ENCODE measurements around the gene PCDH12. TPM values are rescaled to one million over a fixed set of nuclear protein-coding genes. Genes with fewer than 3 reads are reported as not detected.

Gene PCDH12
- total RNA-seq, 1 experiment from 2014 or later = 0.75 TPM

- DNase-seq (ENCODE audit: low spot score) = no peak
- Histone ChIP-seq H3K27me3 (replicated peaks; ENCODE audit: insufficient read depth, low read depth, low read length, poor library complexity) (no peaks in the 10 kb centered on the region), H3K9me3 (ENCODE audit: low read depth, low read length, poor library complexity, severe bottlenecking) (no peaks in the 10 kb centered on the region), H3K27ac (ENCODE audit: low read depth, low read length, poor library complexity, severe bottlenecking) (no peak overlapping the region), H3K4me1 (ENCODE audit: insufficient read depth, low read length, poor library complexity, severe bottlenecking) (no peaks in the 10 kb centered on the region), H3K36me3 (ENCODE audit: insufficient read depth, low read length, poor library complexity, severe bottlenecking) (no peaks in the 10 kb centered on the region), H3K4me3 (ENCODE audit: low read depth, low read length, poor library complexity, severe bottlenecking) (no peak overlapping the region)
- BruUV-seq (replicated peaks) = no TSS peak
- TF ChIP-seq EZH2 (IDR thresholded peaks at IDR 0.05; ENCODE audit: borderline replicate concordance, low read depth, low read length, poor library complexity, severe bottlenecking) = no peak
- TF ChIP-seq, protein P1, sequence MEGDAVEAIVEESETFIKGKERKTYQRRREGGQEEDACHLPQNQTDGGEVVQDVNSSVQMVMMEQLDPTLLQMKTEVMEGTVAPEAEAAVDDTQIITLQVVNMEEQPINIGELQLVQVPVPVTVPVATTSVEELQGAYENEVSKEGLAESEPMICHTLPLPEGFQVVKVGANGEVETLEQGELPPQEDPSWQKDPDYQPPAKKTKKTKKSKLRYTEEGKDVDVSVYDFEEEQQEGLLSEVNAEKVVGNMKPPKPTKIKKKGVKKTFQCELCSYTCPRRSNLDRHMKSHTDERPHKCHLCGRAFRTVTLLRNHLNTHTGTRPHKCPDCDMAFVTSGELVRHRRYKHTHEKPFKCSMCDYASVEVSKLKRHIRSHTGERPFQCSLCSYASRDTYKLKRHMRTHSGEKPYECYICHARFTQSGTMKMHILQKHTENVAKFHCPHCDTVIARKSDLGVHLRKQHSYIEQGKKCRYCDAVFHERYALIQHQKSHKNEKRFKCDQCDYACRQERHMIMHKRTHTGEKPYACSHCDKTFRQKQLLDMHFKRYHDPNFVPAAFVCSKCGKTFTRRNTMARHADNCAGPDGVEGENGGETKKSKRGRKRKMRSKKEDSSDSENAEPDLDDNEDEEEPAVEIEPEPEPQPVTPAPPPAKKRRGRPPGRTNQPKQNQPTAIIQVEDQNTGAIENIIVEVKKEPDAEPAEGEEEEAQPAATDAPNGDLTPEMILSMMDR (conservative IDR thresholded peaks at IDR 0.05; ENCODE audit: low read depth, low read length) = no peak
- POLR2A ChIA-PET (ENCODE audit: low non-redundant PET) = no interaction called here
- intact Hi-C loops (cut with micrococcal nuclease; ENCODE audit: unreplicated experiment) = no loop called here
- CTCF ChIA-PET = no interaction called here
Observed at GRCh38 chr5:141916522-141916921, 41.5 kb downstream of the PCDH12 start.

DNA sequence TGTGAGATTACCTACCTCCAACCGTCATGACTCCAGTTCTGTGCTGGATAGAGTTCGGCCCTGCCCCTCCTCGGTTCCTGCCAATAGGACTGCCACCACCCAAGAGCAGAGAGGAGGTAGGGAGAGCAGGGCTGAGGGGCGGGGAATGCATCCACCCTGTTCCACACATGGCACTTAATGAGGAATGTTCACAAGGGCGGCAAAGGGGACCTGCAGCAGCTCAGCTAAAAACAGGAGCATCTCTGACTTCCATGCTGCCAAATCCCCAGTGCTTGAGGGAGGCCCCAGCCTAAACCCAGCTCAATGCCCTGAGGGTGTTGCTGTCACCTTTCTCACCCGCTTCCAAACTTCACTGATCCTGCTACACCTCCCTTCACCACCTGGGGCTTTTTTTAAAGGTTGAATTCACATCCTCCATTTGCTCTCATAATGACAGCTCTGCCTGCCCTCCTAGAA, 42.1 kb downstream of the PCDH12 start:
- H3K27me3 ChIP-seq (replicated peaks; ENCODE audit: insufficient read depth, low read depth, low read length, poor library complexity) = no peaks in the 10 kb centered on the region
- intact Hi-C loops (cut with micrococcal nuclease; ENCODE audit: unreplicated experiment) = no loop called here
- H3K27ac ChIP-seq (ENCODE audit: low read depth, low read length, poor library complexity, severe bottlenecking) = no peak overlapping the region
- H3K4me1 ChIP-seq (ENCODE audit: insufficient read depth, low read length, poor library complexity, severe bottlenecking) = no peaks in the 10 kb centered on the region
- TF ChIP-seq, protein P1 (conservative IDR thresholded peaks at IDR 0.05; ENCODE audit: low read depth, low read length) = no peak
- TF ChIP-seq EZH2 (IDR thresholded peaks at IDR 0.05; ENCODE audit: borderline replicate concordance, low read depth, low read length, poor library complexity, severe bottlenecking) = no peak
- POLR2A ChIA-PET (ENCODE audit: low non-redundant PET) = interaction anchor here (0.5 to 0.6 kb wide), 2 partner anchors 10 to 262 kb away, joined by 3 to 5 read pairs; no protein-coding TSS in a partner anchor
- CTCF ChIA-PET = no interaction called here
- no peaks in the 10 kb centered on the region for H3K9me3 ChIP-seq (ENCODE audit: low read depth, low read length, poor library complexity, severe bottlenecking)
- H3K36me3 ChIP-seq (ENCODE audit: insufficient read depth, low read length, poor library complexity, severe bottlenecking) = no peaks in the 10 kb centered on the region
- no peak for DNase-seq (ENCODE audit: low spot score)
- no peak overlapping the region for H3K4me3 ChIP-seq (ENCODE audit: low read depth, low read length, poor library complexity, severe bottlenecking)
- no TSS peak for BruUV-seq (replicated peaks)

GRCh38 chr5:141914797-141915196, 43.2 kb downstream of the PCDH12 start:
- Histone ChIP-seq H3K27ac (ENCODE audit: low read depth, low read length, poor library complexity, severe bottlenecking) (no peak overlapping the region), H3K4me1 (ENCODE audit: insufficient read depth, low read length, poor library complexity, severe bottlenecking) (no peaks in the 10 kb centered on the region), H3K36me3 (ENCODE audit: insufficient read depth, low read length, poor library complexity, severe bottlenecking) (no peaks in the 10 kb centered on the region), H3K4me3 (ENCODE audit: low read depth, low read length, poor library complexity, severe bottlenecking) (no peak overlapping the region), H3K27me3 (replicated peaks; ENCODE audit: insufficient read depth, low read depth, low read length, poor library complexity) (no peaks in the 10 kb centered on the region), H3K9me3 (ENCODE audit: low read depth, low read length, poor library complexity, severe bottlenecking) (no peaks in the 10 kb centered on the region)
- no peak for DNase-seq (ENCODE audit: low spot score)
- CTCF ChIA-PET = no interaction called here
- no TSS peak for BruUV-seq (replicated peaks)
- intact Hi-C loops (cut with micrococcal nuclease; ENCODE audit: unreplicated experiment) = no loop called here
- POLR2A ChIA-PET (ENCODE audit: low non-redundant PET) = no interaction called here
- TF ChIP-seq, protein P1 (conservative IDR thresholded peaks at IDR 0.05; ENCODE audit: low read depth, low read length) = no peak
- TF ChIP-seq EZH2 (IDR thresholded peaks at IDR 0.05; ENCODE audit: borderline replicate concordance, low read depth, low read length, poor library complexity, severe bottlenecking) = no peak

All from A673 (cell line).